Head of caudate nucleus (tissue), 42 donors: Measurements from ENCODE around the gene NLE1.
A peak's percentile ranks its signal among the peaks of the same experiment; 100 is the strongest.
"Not testable (repeated sequence)": the region's sequence is repeated elsewhere in the genome, so short reads cannot be mapped to it uniquely, and the experiment has no call there.

Experiments
- DNase-seq, 42 donors: peaks; one replicate each; pipeline versions ENCODE4 v3.0.0 to v3.0.0-alpha.2; 2020 to 2021; ENCODE audit warnings: mixed read lengths in 7 of 42
- intact Hi-C: fragments of 100-400 bp; cut with DNase I; formaldehyde crosslinking; loops from one replicate; pipeline ENCODE4 v1.15.0; 2022

Gene NLE1

GRCh38 chr17:35132816-35133550 lies 9.1 kb downstream of the NLE1 start:
- no peak for DNase-seq
- intact Hi-C loops: no loop called here

- no peak for DNase-seq
- intact Hi-C loops: no loop called here
Observed at GRCh38 chr17:35132099-35132498, 10.0 kb downstream of the NLE1 start.

- no peak for DNase-seq
- intact Hi-C loops: no loop called here
Observed at GRCh38 chr17:35130392-35130791, 11.7 kb downstream of the NLE1 start.

- intact Hi-C loops: no loop called here
- no peak for DNase-seq
Observed at GRCh38 chr17:35129973-35130351, 12.1 kb downstream of the NLE1 start.

GRCh38 chr17:35129154-35129972 lies 12.7 kb downstream of the NLE1 start:
- intact Hi-C loops: no loop called here
- DNase-seq: no peak

DNA sequence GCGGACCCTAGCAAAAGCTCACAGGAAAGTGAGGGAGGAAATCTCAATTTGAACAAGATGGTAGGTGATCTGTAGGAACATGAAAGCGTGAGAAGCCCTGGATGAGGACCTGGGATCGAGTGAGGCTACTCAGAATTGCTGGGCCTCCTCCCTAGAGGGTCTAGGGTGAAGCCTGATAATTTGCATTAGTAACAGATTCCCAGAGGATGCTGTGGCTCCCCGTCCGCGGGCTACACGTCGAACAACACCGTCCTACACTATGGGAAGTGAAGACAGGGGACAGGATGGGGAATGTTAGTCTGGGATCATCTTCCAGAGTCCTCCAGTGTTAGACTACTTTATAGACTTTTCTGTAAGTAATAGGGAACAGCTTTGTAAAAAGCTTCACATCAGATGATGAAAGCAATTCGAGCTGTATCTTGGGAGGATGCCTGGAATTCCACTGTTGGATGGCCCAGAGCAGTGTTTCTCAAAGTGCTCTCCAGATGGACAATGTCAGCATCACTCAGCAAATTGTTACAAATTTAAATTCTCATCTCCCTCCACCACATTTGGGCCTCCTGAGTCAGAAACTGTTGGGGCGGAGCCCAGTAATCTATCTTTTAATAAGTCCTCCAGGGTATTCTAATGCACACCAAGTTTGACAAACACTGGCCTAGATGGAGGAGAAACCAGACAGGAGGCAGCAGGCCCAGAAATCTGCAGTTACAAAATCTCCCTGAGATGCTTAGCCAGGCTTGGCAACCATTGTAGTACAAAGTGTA lies 14.2 kb downstream of the NLE1 start:
- DNase-seq: no peak
- intact Hi-C loops: no loop called here

GRCh38 chr17:35121315-35121714 lies 20.8 kb downstream of the NLE1 start, which contains the start of gene FNDC8:
Gene FNDC8 (plus strand): TSS chr17:35121615. CDS start chr17:35121694, 79 bp downstream.
- intact Hi-C loops: no loop called here
- DNase-seq: no peak

DNA sequence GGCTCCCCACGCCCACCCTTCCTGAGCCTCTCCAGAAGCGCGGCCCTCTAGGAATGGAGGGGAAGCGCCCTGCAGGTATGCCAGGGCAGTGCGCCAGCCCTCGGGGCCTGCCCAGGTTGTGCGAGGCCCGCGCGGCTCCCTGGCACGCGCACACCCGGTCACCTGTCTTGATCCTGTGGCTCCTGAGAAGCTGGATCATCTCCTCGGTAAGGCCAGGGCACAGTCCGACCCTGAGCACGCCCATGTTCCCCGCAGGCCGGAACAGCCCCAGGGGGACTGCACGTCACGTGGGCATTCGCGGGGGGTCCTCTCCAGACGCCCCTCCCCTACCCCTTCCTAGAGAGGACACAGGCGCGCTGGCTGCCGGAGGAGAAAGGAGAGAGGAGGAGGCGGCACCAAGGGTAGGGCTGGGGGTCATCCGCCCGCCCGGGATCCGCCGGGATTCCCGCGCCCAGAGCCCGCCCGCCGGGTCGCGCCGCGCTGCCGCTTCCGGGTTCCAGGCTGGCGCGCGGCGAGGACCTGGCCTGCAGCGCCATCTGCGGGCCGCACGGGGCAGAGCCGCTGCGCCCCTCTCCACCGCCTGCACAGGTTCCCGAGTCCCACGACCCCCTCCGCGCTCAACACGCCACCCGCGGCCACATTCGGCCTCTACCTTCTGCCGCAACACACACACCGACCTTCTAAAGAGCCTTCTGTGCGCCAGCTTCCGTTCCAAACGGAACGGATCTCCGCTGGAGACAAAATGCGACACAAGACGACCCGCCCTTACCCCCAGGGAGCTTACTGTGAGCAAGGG lies 22.5 kb downstream of the NLE1 start, which contains the start of gene RAD51D:
TSS of gene RAD51D (minus strand) at position 491 of the 796 bp plus-strand sequence. CDS start at position 244, 247 bp downstream.
- intact Hi-C loops: loop anchor here (5.0 kb wide), 3 partner anchors 117 to 702 kb away; no protein-coding TSS in a partner anchor
- peak; percentile 32 to 87 (median 74) for DNase-seq

GRCh38 chr17:35117984-35118383 lies 24.1 kb downstream of the NLE1 start:
- DNase-seq: peak in 3 of 42 donors; percentile 14 to 19 (median 17)
- intact Hi-C loops: loop anchor here (5.0 kb wide), 3 partner anchors 116 to 701 kb away; no protein-coding TSS in a partner anchor

GRCh38 chr17:35116845-35117244 lies 25.3 kb downstream of the NLE1 start:
- DNase-seq: no peak
- intact Hi-C loops: loop anchor here (5.0 kb wide), 3 partner anchors 115 to 700 kb away; no protein-coding TSS in a partner anchor

DNA sequence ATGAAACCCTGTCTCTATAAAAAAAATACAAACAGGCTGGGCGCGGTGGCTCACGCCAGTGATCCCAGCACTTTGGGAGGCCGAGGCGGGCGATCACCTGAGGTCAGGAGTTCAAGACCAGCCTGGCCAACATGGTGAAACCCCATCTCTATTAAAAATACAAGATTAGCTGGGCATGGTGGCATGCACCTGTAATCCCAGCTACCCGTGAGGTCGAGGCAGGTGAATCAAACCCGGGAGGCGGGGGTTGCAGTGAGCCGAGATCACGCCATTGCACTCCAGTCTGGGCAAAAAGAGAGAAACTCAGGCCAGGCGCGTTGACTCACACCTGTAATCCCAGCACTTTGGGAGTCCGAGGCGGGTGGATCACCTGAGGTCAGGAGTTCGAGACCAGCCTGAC lies 31.3 kb downstream of the NLE1 start:
- intact Hi-C loops, DNase-seq: not testable (repeated sequence)

DNA sequence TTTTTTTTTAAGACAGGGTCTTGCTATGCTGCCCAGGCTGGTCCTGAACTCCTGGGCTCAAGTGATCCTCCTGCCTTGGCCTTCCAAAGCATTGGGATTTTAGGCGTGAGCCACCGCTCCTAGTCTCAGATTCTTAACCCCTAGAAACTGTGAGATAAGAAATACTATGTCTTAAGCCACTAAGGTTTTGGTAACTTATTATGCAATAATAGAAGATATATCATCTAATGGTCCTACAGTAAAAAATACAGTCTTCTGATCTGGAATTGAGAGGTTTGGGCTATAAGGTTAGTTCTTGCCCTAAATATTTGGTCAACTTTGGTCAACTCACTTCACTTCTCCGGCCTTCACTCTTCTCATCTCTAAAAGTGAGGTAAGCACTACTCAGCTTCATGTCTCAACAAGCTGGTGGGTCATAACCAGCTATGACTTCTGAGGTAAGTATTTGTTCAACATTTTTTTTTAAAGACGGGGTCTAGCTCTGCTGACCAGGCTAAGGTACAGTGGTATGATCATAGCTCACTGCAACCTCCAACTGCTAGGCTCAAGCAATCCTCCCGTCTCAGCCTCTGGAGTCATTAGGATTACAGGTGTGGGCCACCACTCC lies 37.2 kb downstream of the NLE1 start:
- no peak for DNase-seq
- intact Hi-C loops: no loop called here

- intact Hi-C loops: no loop called here
- no peak for DNase-seq
Observed at GRCh38 chr17:35103271-35103670, 38.8 kb downstream of the NLE1 start.

DNA sequence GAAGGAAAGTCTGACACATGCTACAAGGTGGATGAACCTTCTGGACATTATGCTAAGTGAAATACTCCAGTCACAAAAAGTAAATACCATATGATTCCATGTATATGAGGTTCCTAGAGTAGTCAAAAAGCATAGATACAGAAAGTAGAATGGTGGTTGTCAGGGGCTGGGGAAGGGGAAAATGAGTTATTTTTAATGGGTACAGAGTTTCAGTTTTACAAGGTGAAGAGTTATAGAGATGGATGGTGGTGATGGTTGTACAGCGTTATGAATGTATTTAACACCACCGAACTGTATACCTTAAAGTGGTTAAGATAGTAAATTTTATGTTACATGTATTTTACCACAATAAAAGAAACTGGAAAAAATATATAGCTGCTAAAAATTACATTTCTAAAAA lies 40.4 kb downstream of the NLE1 start:
- intact Hi-C loops: no loop called here
- no peak for DNase-seq

DNA sequence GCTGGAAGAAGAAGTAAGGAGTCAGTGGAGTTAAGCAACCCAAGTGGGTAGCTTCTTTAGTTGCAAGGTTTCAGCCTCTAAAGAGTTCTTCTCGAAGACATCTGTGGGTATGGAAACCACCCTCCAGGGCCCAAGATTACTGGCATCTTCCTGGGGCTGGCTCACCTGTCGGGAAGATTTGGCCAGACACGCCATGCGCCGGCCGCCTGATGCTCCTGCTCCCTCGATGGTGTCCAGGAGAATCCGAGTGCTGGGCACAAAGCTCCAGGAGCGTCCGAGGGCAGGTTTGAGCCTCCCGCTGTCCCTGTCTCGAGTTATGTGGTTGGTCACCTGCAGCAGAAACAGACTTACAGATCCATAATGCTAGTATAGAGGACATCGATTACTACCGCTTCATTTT lies 41.1 kb downstream of the NLE1 start:
- no peak for DNase-seq
- intact Hi-C loops: no loop called here

DNA sequence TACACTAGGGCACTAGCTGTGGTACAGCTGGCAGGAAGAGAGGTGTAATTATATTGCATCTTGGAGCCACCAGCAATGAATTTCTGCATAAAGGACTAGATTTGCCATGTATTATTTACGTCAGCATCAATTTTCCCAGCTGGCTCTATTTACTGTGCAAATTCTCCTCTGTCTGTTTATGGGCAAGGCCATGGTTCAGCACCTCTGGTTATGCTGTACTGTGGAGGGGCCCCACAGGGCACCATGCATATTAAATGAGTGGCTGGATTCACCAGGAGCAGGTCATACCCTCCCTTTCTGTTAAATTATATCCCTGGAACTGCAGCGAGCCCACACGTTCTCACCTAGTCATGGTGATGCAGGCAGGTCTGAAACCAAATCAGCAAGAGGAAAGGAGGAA lies 42.2 kb downstream of the NLE1 start:
- intact Hi-C loops: no loop called here
- no peak for DNase-seq

- intact Hi-C loops: no loop called here
- DNase-seq: peak in 2 of 42 donors; percentile 18 to 25
Observed at GRCh38 chr17:35097776-35098175, 44.3 kb downstream of the NLE1 start.

DNA sequence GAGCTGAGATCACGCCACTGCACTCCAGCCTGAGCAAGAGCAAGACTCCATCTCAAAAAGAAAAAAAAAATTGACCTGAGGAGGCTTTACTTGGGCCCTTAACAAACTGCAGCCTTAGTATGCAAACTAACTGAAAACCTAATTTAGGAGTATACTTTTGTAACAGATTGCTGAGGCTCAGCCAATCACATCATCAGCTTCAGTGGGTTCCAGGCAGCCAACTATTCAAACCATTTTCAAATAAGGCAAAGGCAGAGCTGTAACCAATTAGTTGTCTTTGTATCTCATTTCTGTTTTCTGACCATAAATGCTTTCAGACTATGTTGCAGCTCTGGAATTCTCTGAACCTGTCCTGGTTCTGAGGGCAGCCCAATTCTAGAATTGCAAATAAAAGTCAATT lies 46.4 kb downstream of the NLE1 start:
- intact Hi-C loops: no loop called here
- DNase-seq: no peak
